Measurements from ENCODE around the gene GRIP2.

GRIP2 gene

DNA sequence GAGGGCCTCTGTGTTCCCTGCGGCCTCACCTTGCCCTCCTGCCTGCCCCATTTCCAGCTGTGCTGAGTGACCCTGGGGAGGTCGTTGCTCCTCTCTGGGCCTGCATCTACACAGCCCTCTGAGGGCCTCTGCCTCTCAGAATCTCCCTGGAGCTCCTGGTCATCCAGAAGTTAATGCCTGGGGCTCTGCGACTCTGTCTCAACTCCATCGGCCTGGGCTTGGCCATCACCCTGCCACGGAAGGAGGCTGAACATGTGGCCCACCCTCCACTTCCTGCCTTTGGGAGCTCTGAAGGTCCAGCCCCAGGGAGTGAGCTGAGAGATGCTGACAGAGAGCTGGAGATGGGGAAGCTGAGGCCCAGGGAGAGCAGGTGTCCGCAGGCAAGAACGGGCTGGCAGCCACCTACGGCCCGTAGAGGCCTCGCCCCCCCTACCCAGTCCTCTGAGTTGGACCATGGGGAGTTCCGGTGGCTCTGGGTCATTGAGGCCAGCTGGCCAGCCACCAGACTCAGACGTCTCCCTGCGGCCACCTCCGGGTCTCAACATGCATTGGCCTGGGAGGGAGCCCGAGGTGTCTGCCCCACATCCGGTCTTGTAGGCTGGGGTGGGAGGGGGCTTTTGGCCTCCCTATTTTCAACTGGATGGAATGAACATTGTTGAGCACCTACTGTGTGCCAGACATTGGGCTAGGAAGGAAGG is 34.2 kb downstream of the GRIP2 start:
- no peak for TF ChIP-seq EZH2 (optimal IDR thresholded peaks at IDR 0.05; ENCODE audit: low read depth, low read length)
- TF ChIP-seq, protein P1, sequence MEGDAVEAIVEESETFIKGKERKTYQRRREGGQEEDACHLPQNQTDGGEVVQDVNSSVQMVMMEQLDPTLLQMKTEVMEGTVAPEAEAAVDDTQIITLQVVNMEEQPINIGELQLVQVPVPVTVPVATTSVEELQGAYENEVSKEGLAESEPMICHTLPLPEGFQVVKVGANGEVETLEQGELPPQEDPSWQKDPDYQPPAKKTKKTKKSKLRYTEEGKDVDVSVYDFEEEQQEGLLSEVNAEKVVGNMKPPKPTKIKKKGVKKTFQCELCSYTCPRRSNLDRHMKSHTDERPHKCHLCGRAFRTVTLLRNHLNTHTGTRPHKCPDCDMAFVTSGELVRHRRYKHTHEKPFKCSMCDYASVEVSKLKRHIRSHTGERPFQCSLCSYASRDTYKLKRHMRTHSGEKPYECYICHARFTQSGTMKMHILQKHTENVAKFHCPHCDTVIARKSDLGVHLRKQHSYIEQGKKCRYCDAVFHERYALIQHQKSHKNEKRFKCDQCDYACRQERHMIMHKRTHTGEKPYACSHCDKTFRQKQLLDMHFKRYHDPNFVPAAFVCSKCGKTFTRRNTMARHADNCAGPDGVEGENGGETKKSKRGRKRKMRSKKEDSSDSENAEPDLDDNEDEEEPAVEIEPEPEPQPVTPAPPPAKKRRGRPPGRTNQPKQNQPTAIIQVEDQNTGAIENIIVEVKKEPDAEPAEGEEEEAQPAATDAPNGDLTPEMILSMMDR (IDR thresholded peaks at IDR 0.05; ENCODE audit: low read length), result no peak
- TF ChIP-seq EZH2phosphoT487 (IDR thresholded peaks at IDR 0.05; ENCODE audit: low read length), result no peak
- no peaks in the 10 kb centered on the region for H3K79me2 ChIP-seq (ENCODE audit: low read length)
- H3K9me3 ChIP-seq (replicated peaks; ENCODE audit: insufficient read depth, low read length), result no peaks in the 10 kb centered on the region
- H3K4me3 ChIP-seq (ENCODE audit: low read length), result no peak overlapping the region
- peaks cover 42% of the 10 kb centered on the region for H3K27me3 ChIP-seq (replicated peaks; ENCODE audit: insufficient read depth, low read length)
- H4K20me1 ChIP-seq (ENCODE audit: insufficient read depth, low read length), result no peaks in the 10 kb centered on the region
- no peak overlapping the region for H3K4me2 ChIP-seq (ENCODE audit: low read depth, low read length)
- H3F3A ChIP-seq (ENCODE audit: insufficient read depth, low read length), result no peaks in the 10 kb centered on the region
- no peaks in the 10 kb centered on the region for H3K4me1 ChIP-seq (ENCODE audit: low read length)
- H2AFZ ChIP-seq (ENCODE audit: low read length), result no peak overlapping the region
- no peak for DNase-seq
- no peaks in the 10 kb centered on the region for H3K9me2 ChIP-seq (replicated peaks; ENCODE audit: insufficient read depth, low read length)
- H3K36me3 ChIP-seq (replicated peaks; ENCODE audit: insufficient read depth, low read length), result no peaks in the 10 kb centered on the region
- no peak overlapping the region for H3K9ac ChIP-seq (ENCODE audit: low read length)
- H3K27ac ChIP-seq (ENCODE audit: low read length), result no peak overlapping the region

DNA sequence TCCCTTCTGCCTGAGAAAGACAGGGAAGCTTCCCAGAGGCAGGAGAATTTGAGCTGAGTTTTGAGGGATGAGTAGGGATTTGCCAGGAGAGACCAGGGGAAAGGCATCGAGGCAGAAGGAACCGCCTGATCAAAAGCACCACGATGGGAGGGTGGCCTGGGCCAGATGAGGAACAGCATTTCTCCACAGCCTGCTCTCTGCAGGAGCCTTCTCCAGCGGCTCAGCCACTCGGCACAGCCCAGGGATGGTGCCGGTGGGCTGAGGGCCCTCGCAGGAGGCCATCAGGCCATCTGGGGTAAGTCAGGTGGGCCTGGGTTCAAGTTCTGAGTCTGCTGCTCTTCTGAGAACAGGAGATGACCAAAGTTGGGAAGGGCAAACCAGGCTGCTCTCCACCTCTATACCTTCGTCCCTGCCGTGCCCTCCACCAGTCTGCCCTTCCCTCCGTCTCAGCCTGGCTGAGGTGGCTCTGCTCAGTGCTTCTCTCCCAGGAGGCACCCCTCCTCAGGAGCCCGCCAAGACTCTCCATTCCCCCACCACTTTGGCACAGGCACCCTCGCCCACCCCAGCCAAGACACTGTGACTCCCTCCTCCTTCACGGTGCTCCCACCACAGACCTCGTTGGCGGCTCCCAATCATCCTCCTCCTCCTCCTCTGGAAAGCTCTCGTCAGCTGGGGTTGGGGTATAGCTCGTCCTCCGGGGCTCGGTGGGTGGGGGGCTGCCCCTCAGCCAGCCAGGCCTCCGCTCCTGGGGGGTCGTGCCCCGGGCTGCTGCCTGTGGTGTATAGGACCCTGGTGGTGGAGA is 34.9 kb downstream of the GRIP2 start:
- no peaks in the 10 kb centered on the region for H3K9me2 ChIP-seq (replicated peaks; ENCODE audit: insufficient read depth, low read length)
- no peak for TF ChIP-seq EZH2 (optimal IDR thresholded peaks at IDR 0.05; ENCODE audit: low read depth, low read length)
- TF ChIP-seq, protein P1 (IDR thresholded peaks at IDR 0.05; ENCODE audit: low read length), result no peak
- no peak for TF ChIP-seq EZH2phosphoT487 (IDR thresholded peaks at IDR 0.05; ENCODE audit: low read length)
- H3F3A ChIP-seq (ENCODE audit: insufficient read depth, low read length), result no peaks in the 10 kb centered on the region
- no peaks in the 10 kb centered on the region for H4K20me1 ChIP-seq (ENCODE audit: insufficient read depth, low read length)
- H3K27me3 ChIP-seq (replicated peaks; ENCODE audit: insufficient read depth, low read length), result peaks cover 37% of the 10 kb centered on the region
- DNase-seq, result no peak
- H3K27ac ChIP-seq (ENCODE audit: low read length), result no peak overlapping the region
- H3K9me3 ChIP-seq (replicated peaks; ENCODE audit: insufficient read depth, low read length), result no peaks in the 10 kb centered on the region
- H3K4me3 ChIP-seq (ENCODE audit: low read length), result no peak overlapping the region
- no peaks in the 10 kb centered on the region for H3K4me1 ChIP-seq (ENCODE audit: low read length)
- H3K9ac ChIP-seq (ENCODE audit: low read length), result no peak overlapping the region
- no peaks in the 10 kb centered on the region for H3K79me2 ChIP-seq (ENCODE audit: low read length)
- no peak overlapping the region for H2AFZ ChIP-seq (ENCODE audit: low read length)
- H3K36me3 ChIP-seq (replicated peaks; ENCODE audit: insufficient read depth, low read length), result no peaks in the 10 kb centered on the region
- no peak overlapping the region for H3K4me2 ChIP-seq (ENCODE audit: low read depth, low read length)

DNA sequence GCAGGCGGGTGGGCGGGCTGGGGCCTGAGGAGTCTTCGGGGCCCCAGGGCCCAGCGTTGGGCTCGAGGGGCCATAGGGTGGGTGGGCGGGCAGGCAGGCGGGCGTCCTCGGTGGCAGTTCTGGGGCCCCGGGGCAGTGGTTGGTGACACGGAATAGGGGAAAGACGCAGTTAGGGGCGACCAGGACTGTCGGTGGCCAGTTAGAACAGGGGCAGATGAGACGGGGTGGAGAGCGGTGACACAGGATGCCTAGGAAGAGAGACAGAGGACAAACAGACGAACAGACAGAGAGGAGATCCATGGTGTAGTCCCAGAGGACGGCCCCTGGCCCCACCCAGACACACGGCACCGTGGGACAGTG is 36.5 kb downstream of the GRIP2 start:
- no peaks in the 10 kb centered on the region for H3K9me3 ChIP-seq (replicated peaks; ENCODE audit: insufficient read depth, low read length)
- DNase-seq, result no peak
- no peak overlapping the region for H3K4me3 ChIP-seq (ENCODE audit: low read length)
- no peaks in the 10 kb centered on the region for H3K9me2 ChIP-seq (replicated peaks; ENCODE audit: insufficient read depth, low read length)
- no peaks in the 10 kb centered on the region for H3K36me3 ChIP-seq (replicated peaks; ENCODE audit: insufficient read depth, low read length)
- no peak overlapping the region for H3K9ac ChIP-seq (ENCODE audit: low read length)
- no peak overlapping the region for H2AFZ ChIP-seq (ENCODE audit: low read length)
- peaks cover 37% of the 10 kb centered on the region for H3K27me3 ChIP-seq (replicated peaks; ENCODE audit: insufficient read depth, low read length)
- no peaks in the 10 kb centered on the region for H3K4me1 ChIP-seq (ENCODE audit: low read length)
- no peaks in the 10 kb centered on the region for H3F3A ChIP-seq (ENCODE audit: insufficient read depth, low read length)
- H4K20me1 ChIP-seq (ENCODE audit: insufficient read depth, low read length), result no peaks in the 10 kb centered on the region
- H3K79me2 ChIP-seq (ENCODE audit: low read length), result no peaks in the 10 kb centered on the region
- H3K27ac ChIP-seq (ENCODE audit: low read length), result no peak overlapping the region
- no peak overlapping the region for H3K4me2 ChIP-seq (ENCODE audit: low read depth, low read length)
- TF ChIP-seq, protein P1 (IDR thresholded peaks at IDR 0.05; ENCODE audit: low read length), result no peak
- TF ChIP-seq EZH2phosphoT487 (IDR thresholded peaks at IDR 0.05; ENCODE audit: low read length) (no peak), EZH2 (optimal IDR thresholded peaks at IDR 0.05; ENCODE audit: low read depth, low read length) (no peak)
